ENCODE measurements around the gene YEATS4. TPM values are rescaled to one million over a fixed set of nuclear protein-coding genes. Genes with fewer than 3 reads are reported as not detected.

The YEATS4 gene
- total and polyA plus RNA-seq, 2 experiments from 2014 or later: 64.7 to 90.5 TPM

- TF ChIP-seq REST (IDR thresholded peaks at IDR 0.05; ENCODE audit: unreplicated experiment): no peak
- TF ChIP-seq STAT1 (IDR thresholded peaks at IDR 0.05; ENCODE audit: unreplicated experiment): no peak
- TF ChIP-seq JUNB (IDR thresholded peaks at IDR 0.05; ENCODE audit: unreplicated experiment): no peak
- TF ChIP-seq ZNF331 (CRISPR knock-in tag; IDR thresholded peaks at IDR 0.05; ENCODE audit: low read depth): no peak
- no peak for TF ChIP-seq EZH2 (IDR thresholded peaks at IDR 0.05; ENCODE audit: low read depth, unreplicated experiment)
Observed at GRCh38 chr12:69386921-69387320, 27.4 kb downstream of the YEATS4 start (continued).

- Histone ChIP-seq H3K4me1 (ENCODE audit: insufficient read depth) (no peaks in the 10 kb centered on the region), H3K9me2 (ENCODE audit: insufficient read depth) (no peaks in the 10 kb centered on the region), H3F3A (replicated peaks; ENCODE audit: low read depth) (no peaks in the 10 kb centered on the region), H3K4me3 (no peak overlapping the region), H3K4me2 (no peak overlapping the region), H4K20me1 (replicated peaks; ENCODE audit: insufficient read depth) (no peaks in the 10 kb centered on the region), H3K36me3 (ENCODE audit: insufficient read depth) (peaks cover 9% of the 10 kb centered on the region; the same call in 1 of the 2 replicates), H2AFZ (no peak overlapping the region), H3K79me2 (replicated peaks; ENCODE audit: insufficient read depth) (peaks cover 4% of the 10 kb centered on the region), H3K27ac (ENCODE audit: low read depth) (no peak overlapping the region), H3K27me3 (ENCODE audit: insufficient read depth) (no peaks in the 10 kb centered on the region)
- H3K4me3 Mint-ChIP-seq: no peak overlapping the region
- peaks cover 35% of the 10 kb centered on the region for H3K36me3 Mint-ChIP-seq (ENCODE audit: low read depth)
- no peaks in the 10 kb centered on the region for H3K9me3 Mint-ChIP-seq
- TF ChIP-seq NANOG (IDR thresholded peaks at IDR 0.05; ENCODE audit: borderline replicate concordance) (no peak), CTCF (conservative IDR thresholded peaks at IDR 0.05; ENCODE audit: low read depth in 2 of 2) (peak in 1 of 2 experiments; percentile 40; a peak in 3 of 4 replicates), REST (IDR thresholded peaks at IDR 0.05; ENCODE audit: unreplicated experiment) (no peak), ZNF462 (CRISPR knock-in tag; IDR thresholded peaks at IDR 0.05) (no peak), ZNF331 (CRISPR knock-in tag; IDR thresholded peaks at IDR 0.05; ENCODE audit: low read depth) (no peak)
- H3K27ac Mint-ChIP-seq: no peak overlapping the region
- H3K27me3 Mint-ChIP-seq (ENCODE audit: insufficient read depth, low read depth, poor library complexity): no peaks in the 10 kb centered on the region
- DNase-seq (ENCODE audit: low spot score) (no peak), ATAC-seq (no peak)
- no peaks in the 10 kb centered on the region; the same call in 2 of the 3 replicates for H3K4me1 Mint-ChIP-seq
Observed at GRCh38 chr12:69388371-69388770, 28.8 kb downstream of the YEATS4 start.
